PFSK-1 (cell line): Measurements from ENCODE around the gene YIF1A.

ENCODE experiments used
- FOXP2 ChIP-seq: optimal IDR thresholded peaks from 2 replicates; pipeline ENCODE3; 2011; ENCODE audit warnings: borderline replicate concordance, control low read depth, inconsistent platforms; ENCODE audit not compliant: insufficient read depth; ENCODE audit errors: extremely low read length, extremely low read depth
- POLR2AphosphoS5 ChIP-seq: IDR thresholded peaks from 2 replicates; pipeline ENCODE4 v1.6.1; 2012; ENCODE audit warnings: low read depth, mild to moderate bottlenecking, control low read depth, low read length, moderate library complexity
- REST ChIP-seq, 2 experiments: IDR thresholded peaks; 2 replicates each; pipeline versions ENCODE4 v1.6.1 to v1.8.0; 2011 to 2012; ENCODE audit warnings: low read depth in 2 of 2, low read length in 2 of 2, control low read depth in 1 of 2, inconsistent platforms in 1 of 2, mild to moderate bottlenecking in 1 of 2, moderate library complexity in 1 of 2; ENCODE audit not compliant: insufficient read depth in 1 of 2
- SIN3A ChIP-seq: IDR thresholded peaks from 2 replicates; pipeline ENCODE4 v1.6.1; 2012; ENCODE audit warnings: mild to moderate bottlenecking, low read length, moderate library complexity, borderline replicate concordance; ENCODE audit not compliant: insufficient read depth
- TAF1 ChIP-seq: IDR thresholded peaks from 2 replicates; pipeline ENCODE4 v1.6.1; 2012; ENCODE audit warnings: low read length, control low read depth, borderline replicate concordance; ENCODE audit not compliant: insufficient read depth

Gene YIF1A

GRCh38 chr11:66314561-66315497 lies 25.9 kb upstream of the YIF1A start:
- TF ChIP-seq POLR2AphosphoS5 (no peak), REST (IDR thresholded peaks at IDR 0.05; ENCODE audit: insufficient read depth in 1 of 2, low read depth in 2 of 2, low read length in 2 of 2) (no peak), FOXP2 (no peak)

DNA sequence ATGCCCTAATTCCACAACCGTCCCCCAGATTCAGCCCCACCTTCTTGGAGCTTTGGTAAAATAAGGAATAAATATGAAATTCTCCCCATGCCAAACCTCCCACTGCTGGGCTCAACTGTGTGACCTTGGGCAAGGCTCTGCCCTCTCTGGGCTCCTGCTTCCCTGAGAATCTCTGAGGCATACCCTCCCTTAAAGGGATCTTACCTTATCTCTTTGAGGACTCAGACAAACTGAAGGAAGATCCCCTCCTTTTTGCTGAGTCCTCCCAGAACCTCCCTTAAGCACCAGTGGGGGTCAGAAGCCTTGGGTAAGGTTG lies 25.2 kb upstream of the YIF1A start:
- TF ChIP-seq REST (IDR thresholded peaks at IDR 0.05; ENCODE audit: insufficient read depth in 1 of 2, low read depth in 2 of 2, low read length in 2 of 2) (no peak), POLR2AphosphoS5 (no peak), SIN3A (no peak), FOXP2 (no peak), TAF1 (no peak)

DNA sequence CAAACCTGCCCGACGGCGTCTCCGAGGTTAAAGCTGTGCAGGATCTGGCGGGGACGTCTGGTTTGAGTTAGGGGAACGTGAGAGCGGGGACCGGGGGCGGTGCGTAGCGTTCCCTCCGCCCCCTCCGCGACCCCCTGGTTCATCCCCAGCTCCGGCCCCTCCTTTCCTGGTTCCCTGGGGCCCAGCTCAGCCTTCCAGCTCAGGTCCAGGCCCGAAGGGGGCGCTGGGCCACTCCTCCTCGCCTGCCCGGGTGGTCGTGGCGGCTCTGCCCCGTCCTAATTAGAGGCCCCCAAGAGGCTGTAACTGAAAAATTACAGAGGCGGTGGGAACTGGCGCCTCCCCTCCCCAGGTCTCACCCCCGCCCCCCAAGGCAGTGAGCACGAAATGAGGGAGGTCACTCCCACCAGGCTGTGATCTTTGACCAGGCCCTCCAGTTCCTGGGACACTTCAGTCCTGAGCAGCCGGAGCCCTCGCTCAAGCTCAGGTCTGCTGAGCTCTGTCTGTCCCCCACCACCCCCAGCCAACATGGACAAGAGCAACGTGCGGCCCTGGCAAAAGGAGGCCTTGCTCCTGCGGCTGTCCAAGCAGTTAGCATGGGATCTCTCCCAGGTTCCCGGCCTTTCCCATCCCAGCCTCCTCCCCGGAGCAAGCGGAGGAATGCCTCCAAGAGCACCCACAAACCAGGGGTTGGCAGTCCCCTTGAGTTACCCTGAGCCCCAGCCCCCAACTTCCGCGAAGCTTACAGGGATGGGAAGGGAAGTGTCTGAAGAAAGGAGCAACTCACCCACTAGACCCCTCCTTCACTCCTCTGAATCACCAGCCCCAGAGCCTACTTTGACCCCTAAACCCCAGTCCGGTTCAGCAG lies 24.6 kb upstream of the YIF1A start:
- TF ChIP-seq REST (IDR thresholded peaks at IDR 0.05; ENCODE audit: insufficient read depth in 1 of 2, low read depth in 2 of 2, low read length in 2 of 2) (no peak), POLR2AphosphoS5 (no peak), FOXP2 (no peak), TAF1 (no peak), SIN3A (no peak)

GRCh38 chr11:66312549-66313320 lies 23.8 kb upstream of the YIF1A start:
- TF ChIP-seq FOXP2 (no peak), REST (IDR thresholded peaks at IDR 0.05; ENCODE audit: insufficient read depth in 1 of 2, low read depth in 2 of 2, low read length in 2 of 2) (0 out of 4 replicates have a peak, but pooled peaks of 1 of the 2 experiments have one; percentile 22), SIN3A (peak; percentile 51; the same call in 1 of the 2 replicates), POLR2AphosphoS5 (peak; percentile 58), TAF1 (no peak)
